OCI-LY3 (cell line): Measurements from ENCODE around the gene LIN28B.

ENCODE experiments used
- CTCF ChIP-seq: fragments of 200-600, 300-600 bp; sonication (generic); IDR thresholded peaks from 2 replicates; pipeline ENCODE4 v1.5.1; 2014; ENCODE audit warnings: antibody characterized with exemption, low read length, low read depth
- EZH2phosphoT487 ChIP-seq: fragments of 200-600 bp; shearing (Covaris generic); IDR thresholded peaks from 2 replicates; pipeline ENCODE4 v1.6.1; 2018; ENCODE audit warnings: antibody characterized with exemption, mixed run types, low read depth

DNA sequence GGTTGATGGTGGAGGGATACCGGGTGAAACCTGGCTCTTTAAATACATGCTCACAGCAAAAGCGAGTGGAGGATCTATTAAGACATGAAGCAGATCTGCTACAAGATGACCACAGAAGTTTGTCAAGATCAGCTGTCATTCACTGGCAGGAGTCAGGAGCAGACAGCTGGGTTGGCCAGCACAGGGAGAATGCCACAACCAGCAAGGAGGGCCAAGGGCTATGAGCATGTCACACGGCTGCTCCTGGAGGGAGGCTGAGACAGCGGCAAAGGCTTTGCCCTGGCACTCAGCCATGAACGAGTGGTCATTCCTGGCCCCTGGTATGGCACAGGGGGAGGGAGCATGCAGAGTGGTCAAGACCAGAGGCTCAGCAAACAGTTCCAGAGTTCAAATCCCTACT is 145.3 kb downstream of the LIN28B start:
- TF ChIP-seq CTCF (no peak), EZH2phosphoT487 (no peak)
